ENCODE measurements around the gene MOK. TPM values are rescaled to one million over a fixed set of nuclear protein-coding genes. Genes with fewer than 3 reads are reported as not detected.

Gene MOK, protein sequence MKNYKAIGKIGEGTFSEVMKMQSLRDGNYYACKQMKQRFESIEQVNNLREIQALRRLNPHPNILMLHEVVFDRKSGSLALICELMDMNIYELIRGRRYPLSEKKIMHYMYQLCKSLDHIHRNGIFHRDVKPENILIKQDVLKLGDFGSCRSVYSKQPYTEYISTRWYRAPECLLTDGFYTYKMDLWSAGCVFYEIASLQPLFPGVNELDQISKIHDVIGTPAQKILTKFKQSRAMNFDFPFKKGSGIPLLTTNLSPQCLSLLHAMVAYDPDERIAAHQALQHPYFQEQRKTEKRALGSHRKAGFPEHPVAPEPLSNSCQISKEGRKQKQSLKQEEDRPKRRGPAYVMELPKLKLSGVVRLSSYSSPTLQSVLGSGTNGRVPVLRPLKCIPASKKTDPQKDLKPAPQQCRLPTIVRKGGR
- total RNA-seq, result 27.4 TPM

GRCh38 chr14:102304611-102305506 lies at the start of gene MOK:
TSS of gene MOK (minus strand) at chr14:102305164. CDS start at chr14:102304968, 196 bp downstream.

GRCh38 chr14:102319351-102320032 lies 14.5 kb upstream of the MOK start, which contains the start of gene ZNF839:
TSS of gene ZNF839 (plus strand) at chr14:102319746. CDS start at chr14:102319766, 20 bp downstream.

Other genes starting within 250 kb of the MOK start
- 814 TPM for gene HSP90AA1, start 218.1 kb downstream of the MOK start, total RNA-seq
- gene WDR20, start 165.3 kb downstream of the MOK start, total RNA-seq, result 29.5 TPM
- gene ZNF839, start 14.6 kb upstream of the MOK start, total RNA-seq, result 15.6 TPM
- gene CINP, start 57.7 kb upstream of the MOK start, total RNA-seq, result 26.6 TPM
- gene TECPR2, start 57.8 kb upstream of the MOK start, total RNA-seq, result 29.2 TPM
- 20.4 TPM for gene ANKRD9, start 204.6 kb upstream of the MOK start, total RNA-seq